CD4-positive, alpha-beta memory T cell (primary cell): ENCODE results near the gene FN1. TPM values are rescaled to one million over a fixed set of nuclear protein-coding genes. Genes with fewer than 3 reads are reported as not detected.

Experiments
- CTCF ChIA-PET: fragments of 350-600 bp; sonication (Branson Sonifier 250); formaldehyde crosslinking; loops from one replicate; lab custom pipeline; 2021; ENCODE audit warnings: inconsistent platforms; ENCODE audit not compliant: partially characterized antibody; lab: Charles Lee
- POLR2A ChIA-PET: fragments of 350-600 bp; sonication (Branson Sonifier 250); formaldehyde crosslinking; loops from one replicate; lab custom pipeline; 2021; ENCODE audit not compliant: partially characterized antibody; lab: Charles Lee
- DNase-seq, 5 donors: peaks; one replicate each; pipeline versions ENCODE4 v3.0.0 to v3.0.0-alpha.2; 2020 to 2022; ENCODE audit warnings: mixed read lengths in 1 of 5
- H3K27ac ChIP-seq: one replicate; pipeline ENCODE4 v1.7.0; 2013; ENCODE audit warnings: low read depth, low read length
- H3K27me3 ChIP-seq: 2 replicates; pipeline ENCODE4 v1.7.0; 2013; ENCODE audit warnings: mild to moderate bottlenecking, low read length, moderate library complexity; ENCODE audit not compliant: insufficient read depth
- H3K36me3 ChIP-seq: 2 replicates; pipeline ENCODE4 v1.7.0; 2013; ENCODE audit warnings: mild to moderate bottlenecking, low read length, moderate library complexity; ENCODE audit not compliant: insufficient read depth
- H3K4me1 ChIP-seq: 2 replicates; pipeline ENCODE4 v1.7.0; 2013; ENCODE audit warnings: mild to moderate bottlenecking, low read length, moderate library complexity; ENCODE audit not compliant: insufficient read depth
- H3K4me3 ChIP-seq, 2 donors: one replicate each; pipeline ENCODE4 v1.7.0; 2013; ENCODE audit warnings: low read length in 2 of 2, mild to moderate bottlenecking in 1 of 2
- H3K9me3 ChIP-seq, 2 donors: one replicate each; pipeline ENCODE4 v1.7.0; 2013; ENCODE audit warnings: low read length in 2 of 2, control low read depth in 1 of 2; ENCODE audit not compliant: control insufficient read depth in 1 of 2
- H3K27ac Mint-ChIP-seq, 7 donors: one replicate each; pipeline ENCODE4 v1.8.0; 2020 to 2021; ENCODE audit warnings: mixed read lengths in 7 of 7, mild to moderate bottlenecking in 6 of 7, inconsistent platforms in 3 of 7, moderate library complexity in 3 of 7
- H3K27me3 Mint-ChIP-seq, 2 donors: one replicate each; pipeline ENCODE4 v1.8.0; 2020 to 2021; ENCODE audit warnings: mixed read lengths in 2 of 2
- H3K36me3 Mint-ChIP-seq, 2 donors: one replicate each; pipeline ENCODE4 v1.8.0; 2020 to 2021; ENCODE audit warnings: mixed read lengths in 2 of 2, inconsistent platforms in 1 of 2, mild to moderate bottlenecking in 1 of 2
- H3K4me1 Mint-ChIP-seq, 4 donors: one replicate each; pipeline ENCODE4 v1.8.0; 2020 to 2021; ENCODE audit warnings: mixed read lengths in 4 of 4, mild to moderate bottlenecking in 1 of 4
- H3K4me3 Mint-ChIP-seq, 8 donors: one replicate each; pipeline ENCODE4 v1.8.0; 2020 to 2021; ENCODE audit warnings: mixed read lengths in 8 of 8, mild to moderate bottlenecking in 7 of 8, moderate library complexity in 6 of 8, inconsistent platforms in 3 of 8
- H3K9me3 Mint-ChIP-seq, 8 donors: one replicate each; pipeline ENCODE4 v1.8.0; 2020 to 2021; ENCODE audit warnings: mixed read lengths in 8 of 8, mild to moderate bottlenecking in 5 of 8, inconsistent platforms in 3 of 8, moderate library complexity in 1 of 8
- intact Hi-C: fragments of 100-400 bp; cut with micrococcal nuclease; formaldehyde crosslinking; loops from one replicate; pipeline ENCODE4 v1.15.1; 2023
- polyA plus RNA-seq, 2 donors: library from polyadenylated mRNA; unstranded; fragments of 300-500 nt; fragmentation: Illumina TruSeq; gene quantifications; one replicate each; pipeline ENCODE4 v1.2.3, GENCODE V29; 2021
- total RNA-seq, 2 experiments: library from RNA; stranded (reverse); gene quantifications; one replicate each; pipeline ENCODE4 v1.2.3, GENCODE V29; 2021

The FN1 gene
- total and polyA plus RNA-seq, 4 experiments from 2014 or later: 0.38 to 1.2 TPM; not detected in 2

DNA sequence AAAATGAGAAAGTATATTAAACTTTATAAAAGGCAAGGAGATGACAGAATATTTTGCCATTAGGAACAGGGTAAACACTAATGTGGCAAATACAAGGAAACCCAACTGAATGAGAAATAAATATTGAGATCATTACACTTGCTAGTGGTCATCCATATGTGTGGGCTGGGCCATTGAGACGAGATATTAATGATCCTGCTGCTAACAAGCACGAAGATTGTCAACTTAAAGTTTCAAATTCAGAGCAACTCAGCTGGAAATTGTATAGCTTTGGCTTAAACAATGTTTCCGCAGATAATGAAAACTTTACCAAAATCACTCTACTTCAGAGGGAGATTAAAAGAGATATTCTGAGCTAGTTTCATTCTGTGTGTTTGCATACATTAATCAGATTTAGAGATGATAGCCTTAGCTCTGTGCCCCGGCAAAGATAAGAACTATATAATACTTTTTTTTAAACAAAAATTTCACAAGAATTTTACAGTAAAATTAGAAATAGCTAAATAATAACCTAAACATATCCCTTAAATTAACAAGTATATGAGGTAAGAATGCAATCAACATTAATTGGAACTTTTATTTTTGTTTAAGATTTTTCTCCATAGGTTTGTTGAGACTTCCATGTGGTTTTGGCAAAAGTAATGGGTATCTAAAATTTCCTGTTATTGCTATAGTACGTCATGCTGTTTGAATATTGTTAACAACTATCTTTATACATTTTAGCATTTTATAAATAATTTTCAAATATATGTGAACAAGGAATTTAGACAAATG is 40.0 kb downstream of the FN1 start:
- H3K4me1 Mint-ChIP-seq: no peaks in the 10 kb centered on the region
- no peak for DNase-seq
- intact Hi-C loops: no loop called here
- H3K27ac Mint-ChIP-seq: no peak overlapping the region
- Histone ChIP-seq H3K9me3 (no peaks in the 10 kb centered on the region), H3K4me3 (no peak overlapping the region), H3K4me1 (no peaks in the 10 kb centered on the region), H3K27me3 (no peaks in the 10 kb centered on the region), H3K27ac (no peak overlapping the region), H3K36me3 (no peaks in the 10 kb centered on the region)
- peaks cover 0 to 9% of the 10 kb centered on the region in 2 donors for H3K27me3 Mint-ChIP-seq
- ChIA-PET CTCF (no interaction called here), POLR2A (no interaction called here)
- no peak overlapping the region for H3K4me3 Mint-ChIP-seq
- H3K36me3 Mint-ChIP-seq: no peaks in the 10 kb centered on the region
- peaks cover 0 to 2% (median 0%) of the 10 kb centered on the region in 8 donors for H3K9me3 Mint-ChIP-seq

DNA sequence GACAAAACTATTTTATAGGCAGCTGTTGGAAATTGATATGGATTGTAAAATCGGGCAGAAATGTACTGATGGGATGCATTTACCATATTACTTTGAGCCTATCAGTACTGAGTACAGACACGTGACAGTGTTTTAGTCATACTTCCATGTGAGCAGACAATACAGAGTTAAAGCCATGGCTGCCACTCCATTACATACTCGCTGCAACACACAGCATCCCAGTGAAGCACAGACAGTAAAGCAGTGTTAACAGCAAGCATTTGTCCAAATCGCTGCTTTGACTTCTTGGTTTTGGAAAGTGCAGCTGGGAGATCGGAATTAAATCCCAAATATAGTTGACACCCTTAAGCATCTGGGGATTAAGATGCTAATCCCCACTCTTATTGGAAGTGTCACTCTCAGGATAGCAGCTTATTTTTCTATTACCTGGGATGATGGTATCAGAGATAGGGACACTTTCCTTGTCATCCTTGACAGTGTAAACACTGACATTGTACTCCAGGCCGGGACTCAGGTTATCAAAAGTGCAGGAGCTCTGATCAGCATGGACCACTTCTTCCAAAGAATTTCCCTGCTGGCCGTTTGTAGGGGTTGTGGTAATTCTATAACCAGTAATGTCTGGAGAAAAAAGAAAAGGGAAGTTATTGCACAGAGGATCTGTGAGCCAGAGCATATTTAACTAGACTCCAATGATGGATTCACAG is 41.6 kb downstream of the FN1 start:
- Mint-ChIP-seq H3K27me3 (peaks cover 0 to 9% of the 10 kb centered on the region in 2 donors), H3K4me1 (no peaks in the 10 kb centered on the region), H3K36me3 (no peaks in the 10 kb centered on the region), H3K4me3 (no peak overlapping the region), H3K27ac (no peak overlapping the region), H3K9me3 (peaks cover 0 to 2% (median 0%) of the 10 kb centered on the region in 8 donors)
- Histone ChIP-seq H3K4me1 (no peaks in the 10 kb centered on the region), H3K4me3 (no peak overlapping the region), H3K27me3 (no peaks in the 10 kb centered on the region), H3K9me3 (no peaks in the 10 kb centered on the region), H3K27ac (no peak overlapping the region), H3K36me3 (no peaks in the 10 kb centered on the region)
- no peak for DNase-seq
- ChIA-PET POLR2A (no interaction called here), CTCF (no interaction called here)
- intact Hi-C loops: no loop called here

DNA sequence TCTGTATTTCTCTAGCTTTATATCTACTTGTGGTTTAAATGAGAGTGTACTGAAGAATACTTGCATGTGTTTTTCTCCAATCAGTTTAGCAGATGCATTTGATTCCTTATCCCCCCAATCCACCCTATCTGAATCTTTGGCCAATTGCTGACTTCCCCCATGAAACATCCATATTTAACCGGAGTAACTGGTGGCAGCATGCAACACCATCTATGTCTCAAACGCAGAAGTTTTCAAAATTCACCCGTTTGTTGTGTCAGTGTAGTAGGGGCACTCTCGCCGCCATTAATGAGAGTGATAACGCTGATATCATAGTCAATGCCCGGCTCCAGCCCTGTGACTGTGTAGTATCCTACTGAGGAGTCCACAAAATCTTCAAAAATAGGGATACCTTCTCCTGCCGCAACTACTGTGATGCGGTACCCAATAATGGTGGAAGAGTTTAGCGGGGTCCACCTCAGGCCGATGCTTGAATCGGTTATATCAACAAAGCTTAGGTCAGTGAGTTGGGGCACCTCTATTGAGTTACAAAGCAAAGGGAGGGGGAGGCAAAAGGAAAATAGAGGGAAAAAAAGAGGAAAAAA is 43.1 kb downstream of the FN1 start:
- no peaks in the 10 kb centered on the region for H3K4me1 ChIP-seq
- peaks cover 0 to 6% of the 10 kb centered on the region in 2 donors for H3K27me3 Mint-ChIP-seq
- POLR2A ChIA-PET: no interaction called here
- no peak overlapping the region for H3K27ac Mint-ChIP-seq
- H3K27ac ChIP-seq: no peak overlapping the region
- H3K4me1 Mint-ChIP-seq: no peaks in the 10 kb centered on the region
- intact Hi-C loops: no loop called here
- CTCF ChIA-PET: interaction anchor here (0.9 kb wide), 1 partner anchor 382 kb away, joined by 3 read pairs; no protein-coding TSS in a partner anchor
- H3K36me3 Mint-ChIP-seq: no peaks in the 10 kb centered on the region
- DNase-seq: no peak
- no peaks in the 10 kb centered on the region for H3K9me3 ChIP-seq
- no peaks in the 10 kb centered on the region for H3K36me3 ChIP-seq
- peaks cover 0 to 2% (median 0%) of the 10 kb centered on the region in 8 donors for H3K9me3 Mint-ChIP-seq
- H3K4me3 Mint-ChIP-seq: no peak overlapping the region
- H3K27me3 ChIP-seq: no peaks in the 10 kb centered on the region
- H3K4me3 ChIP-seq: no peak overlapping the region

DNA sequence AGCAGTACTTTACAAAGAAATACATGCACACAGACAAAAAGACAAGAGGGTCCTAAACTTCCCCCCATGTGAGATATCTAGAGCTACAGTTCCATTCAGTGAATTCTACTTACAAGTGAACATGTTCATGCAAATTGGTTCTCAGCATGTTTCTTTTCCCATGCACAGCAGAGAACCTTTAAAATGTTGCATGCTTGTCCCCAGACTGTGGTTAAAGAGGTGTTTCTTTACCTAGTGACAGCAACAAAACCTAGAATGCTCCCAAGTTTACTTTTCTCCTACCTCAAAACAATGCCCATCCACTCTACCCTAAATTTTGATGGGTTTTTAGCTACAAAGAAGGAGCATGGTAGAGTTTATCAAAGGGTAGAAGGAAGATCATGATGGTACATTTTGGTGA is 43.7 kb downstream of the FN1 start:
- POLR2A ChIA-PET: no interaction called here
- H3K4me3 Mint-ChIP-seq: no peak overlapping the region
- H3K4me1 Mint-ChIP-seq: no peaks in the 10 kb centered on the region
- H3K36me3 Mint-ChIP-seq: no peaks in the 10 kb centered on the region
- Histone ChIP-seq H3K27me3 (no peaks in the 10 kb centered on the region), H3K36me3 (no peaks in the 10 kb centered on the region), H3K4me3 (no peak overlapping the region), H3K27ac (no peak overlapping the region), H3K4me1 (no peaks in the 10 kb centered on the region), H3K9me3 (no peaks in the 10 kb centered on the region)
- DNase-seq: no peak
- H3K27me3 Mint-ChIP-seq: peaks cover 0 to 6% of the 10 kb centered on the region in 2 donors
- CTCF ChIA-PET: no interaction called here
- no peak overlapping the region for H3K27ac Mint-ChIP-seq
- peaks cover 0 to 2% (median 0%) of the 10 kb centered on the region in 8 donors for H3K9me3 Mint-ChIP-seq
- intact Hi-C loops: no loop called here

DNA sequence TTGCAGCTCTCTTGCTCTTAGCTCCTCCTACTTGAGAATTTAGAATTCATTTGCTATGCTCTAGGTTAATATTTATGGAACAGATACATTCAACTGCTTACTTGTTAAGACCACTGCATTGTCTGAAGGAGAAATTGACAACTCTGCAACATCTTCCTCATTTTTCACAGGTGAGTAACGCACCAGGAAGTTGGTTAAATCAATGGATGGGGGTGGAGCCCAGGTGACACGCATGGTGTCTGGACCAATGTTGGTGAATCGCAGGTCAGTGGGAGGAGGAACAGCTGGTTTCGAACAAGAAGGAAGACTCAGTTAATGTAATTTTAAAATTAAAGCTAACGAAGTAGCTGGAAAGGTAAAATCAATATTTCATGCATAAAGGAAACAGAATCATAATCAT is 44.3 kb downstream of the FN1 start:
- no peak for DNase-seq
- no peaks in the 10 kb centered on the region for H3K4me1 ChIP-seq
- ChIA-PET POLR2A (no interaction called here), CTCF (no interaction called here)
- Mint-ChIP-seq H3K27me3 (peaks cover 0 to 6% of the 10 kb centered on the region in 2 donors), H3K27ac (no peak overlapping the region), H3K9me3 (peaks cover 0 to 2% (median 0%) of the 10 kb centered on the region in 8 donors), H3K36me3 (no peaks in the 10 kb centered on the region), H3K4me3 (no peak overlapping the region), H3K4me1 (no peaks in the 10 kb centered on the region)
- no peaks in the 10 kb centered on the region for H3K36me3 ChIP-seq
- H3K4me3 ChIP-seq: no peak overlapping the region
- intact Hi-C loops: no loop called here
- no peaks in the 10 kb centered on the region for H3K9me3 ChIP-seq
- H3K27me3 ChIP-seq: no peaks in the 10 kb centered on the region
- H3K27ac ChIP-seq: no peak overlapping the region

DNA sequence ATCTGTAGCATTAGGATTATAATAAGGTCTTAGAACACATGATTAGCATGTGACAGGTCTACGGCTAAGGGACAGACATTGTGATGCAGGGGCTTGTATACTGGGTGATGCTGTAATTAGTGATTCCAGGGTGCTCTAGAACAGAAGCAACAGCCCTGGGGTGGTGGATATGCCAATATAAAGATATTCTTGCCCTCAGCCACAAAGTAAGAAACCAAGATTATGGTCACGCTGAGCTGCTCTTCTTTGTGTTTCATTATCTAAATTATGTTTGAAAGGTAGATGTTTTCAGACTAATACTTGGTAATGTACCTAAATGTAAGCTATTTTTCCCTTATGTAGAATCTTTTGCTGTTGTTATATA is 45.3 kb downstream of the FN1 start:
- Mint-ChIP-seq H3K4me3 (no peak overlapping the region), H3K4me1 (no peaks in the 10 kb centered on the region), H3K27ac (no peak overlapping the region), H3K27me3 (peaks cover 0 to 6% of the 10 kb centered on the region in 2 donors), H3K36me3 (no peaks in the 10 kb centered on the region), H3K9me3 (peaks cover 0 to 2% (median 0%) of the 10 kb centered on the region in 8 donors)
- Histone ChIP-seq H3K4me3 (no peak overlapping the region), H3K36me3 (no peaks in the 10 kb centered on the region), H3K9me3 (no peaks in the 10 kb centered on the region), H3K4me1 (no peaks in the 10 kb centered on the region), H3K27me3 (no peaks in the 10 kb centered on the region), H3K27ac (no peak overlapping the region)
- CTCF ChIA-PET: no interaction called here
- DNase-seq: no peak
- POLR2A ChIA-PET: no interaction called here
- intact Hi-C loops: no loop called here

DNA sequence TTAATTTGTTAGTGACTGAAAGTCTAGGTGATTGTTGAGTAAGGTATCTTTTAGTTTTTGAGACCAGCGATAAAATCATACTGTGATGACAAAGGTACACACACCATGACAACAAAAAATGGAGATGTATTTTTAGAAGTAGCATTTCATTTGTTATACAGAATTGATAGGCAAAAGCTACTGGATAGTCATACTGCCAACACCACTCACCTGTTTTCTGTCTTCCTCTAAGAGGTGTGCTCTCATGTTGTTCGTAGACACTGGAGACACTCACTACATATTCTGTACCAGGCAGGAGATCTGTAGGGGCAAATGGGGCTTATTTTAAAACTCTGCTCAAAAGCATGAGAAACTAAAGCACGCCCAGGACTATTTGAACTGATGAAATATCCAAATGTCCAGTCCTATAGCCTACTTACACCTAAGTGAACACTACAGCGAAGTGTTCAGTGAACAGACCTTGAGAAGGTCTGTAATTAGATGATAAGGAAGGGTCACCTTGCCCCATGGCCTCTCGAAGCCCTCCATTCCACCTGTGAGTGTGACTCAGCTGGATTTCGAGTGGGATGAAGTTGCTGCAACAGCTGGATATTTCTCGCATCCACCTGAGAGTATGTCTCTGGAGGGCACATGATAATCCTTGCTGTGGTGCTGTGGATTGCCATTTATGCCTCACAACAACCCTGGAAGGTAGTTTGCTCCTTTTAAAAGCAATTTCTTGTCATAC is 47.7 kb downstream of the FN1 start:
- H3K27ac Mint-ChIP-seq: no peak overlapping the region
- intact Hi-C loops: no loop called here
- H3K4me1 ChIP-seq: no peaks in the 10 kb centered on the region
- no peak overlapping the region for H3K4me3 Mint-ChIP-seq
- no peak overlapping the region for H3K4me3 ChIP-seq
- H3K4me1 Mint-ChIP-seq: no peaks in the 10 kb centered on the region
- no peak for DNase-seq
- POLR2A ChIA-PET: no interaction called here
- no peak overlapping the region for H3K27ac ChIP-seq
- H3K27me3 ChIP-seq: no peaks in the 10 kb centered on the region
- CTCF ChIA-PET: no interaction called here
- no peaks in the 10 kb centered on the region for H3K9me3 ChIP-seq
- H3K9me3 Mint-ChIP-seq: peaks cover 0 to 2% (median 0%) of the 10 kb centered on the region in 8 donors
- peaks cover 0 to 4% of the 10 kb centered on the region in 2 donors for H3K27me3 Mint-ChIP-seq
- no peaks in the 10 kb centered on the region for H3K36me3 Mint-ChIP-seq
- no peaks in the 10 kb centered on the region for H3K36me3 ChIP-seq
